ENCODE data around the gene PAN3. TPM values are rescaled to one million over a fixed set of nuclear protein-coding genes. Genes with fewer than 3 reads are reported as not detected.

Gene PAN3
- polyA plus RNA-seq, 5 donors, result 38.9 to 63.1 (median 55.2) TPM

DNA sequence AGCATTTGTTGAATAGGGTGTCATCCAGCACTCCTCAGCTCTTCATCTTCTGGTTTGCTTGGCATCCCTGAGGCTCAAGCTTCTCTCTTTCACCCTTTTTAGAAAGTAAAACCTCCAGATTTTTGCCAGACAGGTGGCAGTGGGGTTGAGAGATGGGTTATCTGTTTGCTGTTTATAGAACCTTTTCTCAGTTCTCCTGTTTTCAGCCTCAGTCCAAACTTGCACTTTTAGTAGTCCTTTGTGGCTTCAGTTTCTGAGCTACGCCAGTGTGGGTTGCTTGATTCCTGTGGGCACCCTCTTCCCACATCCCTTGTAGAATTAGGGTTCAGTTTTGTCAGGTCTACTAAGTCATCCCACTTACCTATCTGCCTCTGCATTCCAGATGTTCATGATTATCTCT lies 147.9 kb downstream of the PAN3 start:
- DNase-seq, result no peak

- DNase-seq, result no peak
These were observed 159.0 kb downstream of the PAN3 start for GRCh38 chr13:28297341-28297740.

DNA sequence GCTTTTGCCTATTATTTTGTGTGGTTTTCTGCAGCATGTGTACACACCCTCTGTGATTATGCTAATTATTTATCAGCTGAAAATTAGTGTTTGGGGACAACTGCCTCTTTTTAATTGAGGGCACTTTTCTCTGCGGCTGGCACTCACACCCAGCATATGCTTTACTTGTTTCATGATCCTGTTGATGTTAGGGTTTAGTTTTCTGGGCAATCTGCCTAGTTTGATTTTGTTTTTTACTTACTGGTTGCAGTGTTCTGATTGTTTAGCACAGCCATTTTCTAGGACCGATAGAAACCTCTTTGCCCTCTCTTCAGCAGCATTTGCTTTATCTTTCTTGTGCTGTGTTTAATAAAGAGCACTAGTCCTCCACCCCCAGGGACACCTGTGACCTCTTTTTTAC lies 161.6 kb downstream of the PAN3 start:
- peak in 1 of 2 donors; percentile 10 for DNase-seq

DNA sequence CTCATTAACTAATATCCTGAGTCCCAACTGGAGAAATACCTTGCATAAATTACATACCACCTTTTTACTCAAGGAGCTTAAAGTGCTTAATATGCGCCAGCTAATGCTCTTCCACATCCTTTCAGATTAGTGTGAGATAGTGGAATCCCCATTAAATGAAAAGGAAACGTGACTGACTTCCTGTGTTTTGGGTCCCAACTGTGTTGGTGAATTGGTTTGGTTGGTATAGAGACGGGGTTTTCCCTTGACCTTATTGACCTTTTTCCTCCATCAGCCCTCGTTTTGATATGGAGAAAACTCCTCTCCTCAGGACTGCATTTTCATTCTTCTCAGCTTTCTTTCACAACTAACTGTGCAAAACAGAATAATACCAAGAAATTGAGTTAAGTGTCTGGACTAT lies 163.5 kb downstream of the PAN3 start:
- DNase-seq, result no peak

- no peak for DNase-seq
These were observed 168.0 kb downstream of the PAN3 start for GRCh38 chr13:28306325-28306724.

GRCh38 chr13:28313579-28313978 lies 175.2 kb downstream of the PAN3 start:
- no peak for DNase-seq

DNA sequence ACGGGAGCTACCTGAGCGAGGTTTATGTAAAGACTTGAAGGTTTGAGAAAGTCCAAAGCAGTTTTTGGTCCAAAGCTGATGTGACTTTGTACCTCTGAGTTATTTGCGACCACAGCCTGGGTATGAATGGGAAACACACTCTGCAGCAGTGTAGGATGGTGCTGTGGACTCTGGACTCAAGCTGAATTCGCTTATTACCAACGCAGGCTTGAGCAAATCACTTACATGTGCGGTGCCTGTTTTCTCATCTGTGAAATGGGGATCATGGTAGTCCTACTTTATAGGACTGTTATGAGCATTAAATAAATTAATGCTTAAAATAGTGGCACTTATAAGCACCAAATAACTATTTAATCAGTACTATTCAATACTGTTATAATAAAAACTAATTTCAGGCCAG lies 176.5 kb downstream of the PAN3 start:
- DNase-seq, result no peak

GRCh38 chr13:28316129-28316528 lies 177.8 kb downstream of the PAN3 start:
- DNase-seq, result no peak

DNA sequence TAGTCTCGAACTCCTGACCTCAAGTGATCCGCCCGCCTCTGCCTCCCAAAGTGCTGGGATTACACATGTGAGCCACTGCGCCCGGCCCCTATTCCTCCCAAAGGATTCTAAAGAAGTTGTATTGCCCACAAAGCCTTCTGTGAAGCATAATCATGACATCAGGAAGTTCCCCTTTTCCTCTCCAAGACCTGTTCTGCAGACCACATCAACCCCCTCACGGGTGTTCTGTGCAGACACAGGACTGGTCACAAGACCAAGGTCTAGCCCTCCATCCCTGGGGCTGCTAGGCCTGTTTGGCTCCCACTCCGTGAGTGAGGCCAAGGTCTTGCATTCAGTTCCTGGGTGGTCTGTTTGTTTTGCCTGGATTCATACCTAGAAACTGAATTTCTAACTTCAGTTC lies 178.5 kb downstream of the PAN3 start:
- no peak for DNase-seq

GRCh38 chr13:28318496-28318895 lies 180.2 kb downstream of the PAN3 start:
- peak in 1 of 2 donors; percentile 46 for DNase-seq

- DNase-seq, result no peak
These were observed 181.2 kb downstream of the PAN3 start for GRCh38 chr13:28319528-28319927.

DNA sequence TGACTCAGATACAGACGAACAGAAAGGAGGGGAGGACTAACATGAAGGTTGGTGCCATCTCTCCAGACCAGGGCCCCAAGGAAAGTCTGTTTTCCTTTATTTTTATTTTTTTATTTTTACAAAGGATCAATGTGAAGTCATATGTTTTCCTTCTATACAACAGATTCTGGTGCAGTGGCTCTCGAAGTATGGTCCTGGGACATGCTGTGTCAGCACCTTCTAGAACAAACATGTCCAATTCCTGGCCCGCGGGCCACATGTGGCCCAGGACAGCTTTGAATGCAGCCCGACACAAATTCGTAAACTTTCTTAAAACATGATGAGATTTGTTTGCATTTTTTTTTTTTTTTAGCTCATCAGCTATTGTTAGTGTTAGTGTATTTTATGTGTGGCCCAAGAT lies 181.9 kb downstream of the PAN3 start:
- no peak for DNase-seq

GRCh38 chr13:28320884-28321574 lies 182.7 kb downstream of the PAN3 start:
- no peak for DNase-seq

DNA sequence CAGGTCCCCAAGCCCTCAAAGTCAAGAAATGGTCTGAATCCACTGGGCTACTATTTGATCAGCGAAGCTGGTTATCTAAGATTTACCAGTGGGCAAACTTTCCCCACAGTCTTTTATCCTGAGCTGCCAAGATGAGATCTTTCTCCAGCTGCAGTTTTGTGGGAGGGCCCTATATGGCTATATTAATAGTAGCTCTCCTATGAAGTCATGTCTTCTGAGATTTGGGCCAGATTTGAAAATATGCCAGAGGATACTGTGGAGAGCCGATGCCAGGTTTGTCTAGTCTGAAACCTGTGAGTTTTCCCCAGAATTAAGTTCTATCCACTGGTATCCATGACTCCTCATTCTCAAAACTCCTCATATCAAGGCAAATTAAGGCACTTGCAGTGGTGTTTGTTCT lies 183.4 kb downstream of the PAN3 start:
- DNase-seq, result no peak

DNA sequence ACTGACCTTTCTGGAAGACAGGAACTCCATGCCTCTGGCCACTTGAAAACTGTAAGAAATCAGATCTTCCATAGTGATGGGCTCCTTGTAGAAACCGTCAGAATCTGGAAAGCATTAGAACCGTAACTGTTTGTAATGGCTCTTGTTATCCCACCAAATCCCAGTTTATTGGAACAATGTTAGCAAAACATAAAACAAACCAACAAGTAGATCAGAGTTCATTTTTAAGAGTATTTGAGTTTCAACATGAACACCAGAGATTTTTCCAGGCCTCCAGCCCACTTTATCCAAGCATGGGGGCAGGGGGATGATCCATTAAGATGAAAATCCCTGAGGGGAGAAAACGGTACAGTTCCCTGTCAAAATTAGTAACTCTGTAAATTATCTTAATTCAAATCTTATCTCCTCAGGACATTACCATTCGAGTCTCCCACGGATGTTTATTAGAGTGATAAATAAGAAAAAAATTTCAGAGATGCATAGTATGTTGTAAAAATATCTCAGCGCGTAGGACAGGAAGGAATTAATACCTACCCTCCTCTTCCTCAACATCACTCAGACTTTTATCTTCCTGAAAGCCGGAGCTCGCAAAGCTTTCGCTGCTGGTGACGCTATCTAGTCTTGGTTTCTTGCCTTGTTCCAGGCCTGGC lies 184.0 kb downstream of the PAN3 start:
- no peak for DNase-seq

GRCh38 chr13:28324181-28324789 lies 185.9 kb downstream of the PAN3 start:
- DNase-seq, result peak in 1 of 2 donors; percentile 53

GRCh38 chr13:28325022-28325421 lies 186.7 kb downstream of the PAN3 start:
- no peak for DNase-seq

GRCh38 chr13:28326056-28326455 lies 187.7 kb downstream of the PAN3 start:
- no peak for DNase-seq

DNA sequence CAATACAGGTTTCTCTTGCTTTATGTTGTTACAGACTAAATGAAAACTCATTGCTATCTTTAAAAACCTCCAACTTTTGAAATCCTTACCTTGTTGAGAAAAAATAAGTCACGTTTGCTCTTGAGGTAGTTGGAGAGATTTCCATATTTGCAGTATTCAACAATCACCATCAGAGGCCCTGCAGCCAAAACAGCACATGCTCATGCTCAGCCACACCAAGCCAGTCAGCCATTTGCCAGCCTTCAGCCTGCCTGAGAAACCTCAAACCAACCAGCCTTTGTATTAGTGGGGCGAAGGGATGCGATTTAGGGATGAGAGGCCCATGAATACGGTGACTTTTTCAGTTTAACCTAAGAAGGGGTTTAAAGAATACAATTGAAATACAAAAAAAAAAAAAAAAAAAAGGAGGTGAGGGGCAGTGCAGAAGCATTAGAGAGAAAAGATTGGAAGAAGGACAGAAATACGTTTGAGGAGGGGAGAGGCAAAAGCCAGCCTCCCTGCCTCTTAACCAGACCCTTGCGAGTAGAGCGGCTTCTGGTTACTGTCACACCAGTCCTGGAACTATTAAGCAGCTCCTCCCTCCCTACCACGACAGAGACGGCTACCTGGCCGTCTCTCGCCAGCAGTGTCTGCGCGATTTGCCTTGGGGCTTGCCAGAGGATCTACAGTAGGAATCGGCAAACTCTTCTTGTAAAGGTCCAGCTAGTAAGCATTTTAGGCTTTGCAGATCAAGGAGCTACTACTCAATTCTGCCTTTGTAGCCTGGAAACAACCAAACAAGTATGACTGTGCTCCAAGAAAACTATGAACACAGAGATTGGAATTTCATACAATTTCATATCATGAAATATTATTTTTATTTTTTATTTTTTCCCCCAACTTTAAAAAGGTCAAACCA lies 189.3 kb downstream of the PAN3 start:
- no peak for DNase-seq

GRCh38 chr13:28328271-28328607 lies 189.9 kb downstream of the PAN3 start:
- no peak for DNase-seq

GRCh38 chr13:28329395-28330158 lies 191.2 kb downstream of the PAN3 start:
- peak; percentile 69 to 73 for DNase-seq

Data from right lung (tissue), 5 donors.